Right atrium auricular region (tissue), 2 donors: ENCODE results near the gene SHANK1. TPM values are rescaled to one million over a fixed set of nuclear protein-coding genes. Genes with fewer than 3 reads are reported as not detected.

Experiments used
- DNase-seq: peaks from one replicate; pipeline ENCODE4 v3.0.0-alpha.2; 2019; ENCODE audit warnings: low spot score
- H3K27ac ChIP-seq, 2 donors: fragments of 200-600 bp; sonication (generic); 1 replicate in 1 of 2; 2 replicates in 1 of 2; pipeline ENCODE4 v1.5.1; 2016 to 2019
- H3K27me3 ChIP-seq, 2 donors: fragments of 200-600 bp; sonication (generic); one replicate each; pipeline versions ENCODE4 v1.5.1 to v1.6.0; 2017 to 2019
- H3K36me3 ChIP-seq: fragments of 200-600 bp; sonication (generic); one replicate; pipeline ENCODE4 v1.5.1; 2016
- H3K4me1 ChIP-seq, 2 donors: fragments of 200-600 bp; sonication (generic); one replicate each; pipeline versions ENCODE4 v1.5.1 to v1.6.0; 2017 to 2019
- H3K4me3 ChIP-seq, 2 donors: fragments of 200-600 bp; sonication (generic); 1 replicate in 1 of 2; 2 replicates in 1 of 2; pipeline ENCODE4 v1.5.1; 2017 to 2019; ENCODE audit warnings: mild to moderate bottlenecking in 1 of 2, moderate library complexity in 1 of 2
- H3K9me3 ChIP-seq, 2 donors: fragments of 200-600 bp; sonication (generic); one replicate each; pipeline ENCODE4 v1.5.1; 2019
- CTCF ChIP-seq, 2 donors: fragments of 200-600 bp; sonication (generic); IDR thresholded peaks; one replicate each; pipeline ENCODE4 v1.5.1; 2019; ENCODE audit warnings: antibody characterized with exemption in 2 of 2
- total RNA-seq, 2 donors: library from RNA; depleted of rRNA; stranded (reverse); fragments of >200 nt; gene quantifications; one replicate each; pipeline ENCODE4 v1.1.0, GENCODE V29; 2016

SHANK1 gene
- total RNA-seq, 2 donors from 2014 or later: 0.56 to 1.8 TPM

GRCh38 chr19:50716178-50717025 lies 3.2 kb downstream of the SHANK1 start:
- Histone ChIP-seq H3K27ac (no peak overlapping the region), H3K4me3 (no peak overlapping the region), H3K36me3 (no peaks in the 10 kb centered on the region), H3K9me3 (no peaks in the 10 kb centered on the region), H3K4me1 (peaks cover 0 to 15% of the 10 kb centered on the region in 2 donors), H3K27me3 (peaks cover 0 to 6% of the 10 kb centered on the region in 2 donors)
- no peak for TF ChIP-seq CTCF (IDR thresholded peaks at IDR 0.05)
- no peak for DNase-seq

GRCh38 chr19:50713556-50714236 lies 5.9 kb downstream of the SHANK1 start:
- Histone ChIP-seq H3K36me3 (no peaks in the 10 kb centered on the region), H3K9me3 (no peaks in the 10 kb centered on the region), H3K27ac (no peak overlapping the region), H3K4me1 (peaks cover 0 to 9% of the 10 kb centered on the region in 2 donors), H3K4me3 (no peak overlapping the region), H3K27me3 (peaks cover 0 to 1% of the 10 kb centered on the region in 2 donors)
- DNase-seq: no peak
- no peak for TF ChIP-seq CTCF (IDR thresholded peaks at IDR 0.05)

GRCh38 chr19:50712833-50713232 lies 6.8 kb downstream of the SHANK1 start:
- Histone ChIP-seq H3K27me3 (no peaks in the 10 kb centered on the region), H3K9me3 (no peaks in the 10 kb centered on the region)
- TF ChIP-seq CTCF (IDR thresholded peaks at IDR 0.05): no peak

GRCh38 chr19:50711805-50712204 lies 7.8 kb downstream of the SHANK1 start:
- Histone ChIP-seq H3K27ac (no peak overlapping the region), H3K4me3 (no peak overlapping the region), H3K27me3 (no peaks in the 10 kb centered on the region), H3K9me3 (no peaks in the 10 kb centered on the region), H3K36me3 (no peaks in the 10 kb centered on the region), H3K4me1 (no peaks in the 10 kb centered on the region)
- no peak for TF ChIP-seq CTCF (IDR thresholded peaks at IDR 0.05)
- no peak for DNase-seq

More at GRCh38 chr19:50712833-50713232, 6.8 kb downstream of the SHANK1 start:
- Histone ChIP-seq H3K36me3 (no peaks in the 10 kb centered on the region), H3K4me3 (no peak overlapping the region), H3K27ac (no peak overlapping the region), H3K4me1 (no peaks in the 10 kb centered on the region)
- no peak for DNase-seq

GRCh38 chr19:50711196-50711595 lies 8.4 kb downstream of the SHANK1 start:
- H3K27me3 ChIP-seq: no peaks in the 10 kb centered on the region
- TF ChIP-seq CTCF (IDR thresholded peaks at IDR 0.05): no peak
- no peak for DNase-seq

More at GRCh38 chr19:50711196-50711595, 8.4 kb downstream of the SHANK1 start:
- H3K36me3 ChIP-seq: no peaks in the 10 kb centered on the region
- H3K9me3 ChIP-seq: no peaks in the 10 kb centered on the region
- H3K27ac ChIP-seq: no peak overlapping the region
- H3K4me1 ChIP-seq: no peaks in the 10 kb centered on the region
- no peak overlapping the region for H3K4me3 ChIP-seq
